ENCODE measurements around the gene CLDN14.

Gene CLDN14

GRCh38 chr21:36437745-36438128 is 42.2 kb downstream of the CLDN14 start:
- no peaks in the 10 kb centered on the region for H3K36me3 ChIP-seq (ENCODE audit: control insufficient read depth, insufficient read depth, low read length)

GRCh38 chr21:36436829-36437744 is 42.8 kb downstream of the CLDN14 start:
- Histone ChIP-seq H3K9ac (no peak overlapping the region), H3K4me2 (ENCODE audit: low read length) (no peak overlapping the region), H2AFZ (no peak overlapping the region), H3K36me3 (ENCODE audit: control insufficient read depth, insufficient read depth, low read length) (no peaks in the 10 kb centered on the region), H3K4me3 (ENCODE audit: low read depth, low read length) (no peak overlapping the region), H3K79me2 (no peaks in the 10 kb centered on the region), H3K9me3 (ENCODE audit: control insufficient read depth, low read length) (no peaks in the 10 kb centered on the region), H3K4me1 (no peaks in the 10 kb centered on the region), H3K27me3 (ENCODE audit: control insufficient read depth, insufficient read depth, low read length) (no peaks in the 10 kb centered on the region), H3K27ac (no peak overlapping the region)
- TF ChIP-seq CTCF (IDR thresholded peaks at IDR 0.05), result no peak

More at GRCh38 chr21:36437745-36438128, 42.2 kb downstream of the CLDN14 start:
- Histone ChIP-seq H3K9me3 (ENCODE audit: control insufficient read depth, low read length) (no peaks in the 10 kb centered on the region), H3K4me3 (ENCODE audit: low read depth, low read length) (no peak overlapping the region), H2AFZ (no peak overlapping the region), H3K4me1 (no peaks in the 10 kb centered on the region), H3K9ac (no peak overlapping the region), H3K27me3 (ENCODE audit: control insufficient read depth, insufficient read depth, low read length) (no peaks in the 10 kb centered on the region), H3K27ac (no peak overlapping the region), H3K4me2 (ENCODE audit: low read length) (no peak overlapping the region), H3K79me2 (no peaks in the 10 kb centered on the region)
- no peak for TF ChIP-seq CTCF (IDR thresholded peaks at IDR 0.05)

GRCh38 chr21:36434144-36434543 is 45.8 kb downstream of the CLDN14 start:
- TF ChIP-seq CTCF (IDR thresholded peaks at IDR 0.05), result no peak
- no peak overlapping the region for H3K4me3 ChIP-seq (ENCODE audit: low read depth, low read length)
- H3K9me3 ChIP-seq (ENCODE audit: control insufficient read depth, low read length), result no peaks in the 10 kb centered on the region
- H3K36me3 ChIP-seq (ENCODE audit: control insufficient read depth, insufficient read depth, low read length), result no peaks in the 10 kb centered on the region
- H3K27ac ChIP-seq, result no peak overlapping the region
- no peaks in the 10 kb centered on the region for H3K79me2 ChIP-seq
- no peaks in the 10 kb centered on the region for H3K27me3 ChIP-seq (ENCODE audit: control insufficient read depth, insufficient read depth, low read length)
- no peak overlapping the region for H2AFZ ChIP-seq
- H3K9ac ChIP-seq, result no peak overlapping the region
- no peak overlapping the region for H3K4me2 ChIP-seq (ENCODE audit: low read length)
- H3K4me1 ChIP-seq, result no peaks in the 10 kb centered on the region

GRCh38 chr21:36433059-36433709 is 46.7 kb downstream of the CLDN14 start:
- no peak overlapping the region for H3K9ac ChIP-seq
- no peak overlapping the region for H3K4me2 ChIP-seq (ENCODE audit: low read length)
- H3K4me1 ChIP-seq, result no peaks in the 10 kb centered on the region
- no peaks in the 10 kb centered on the region for H3K36me3 ChIP-seq (ENCODE audit: control insufficient read depth, insufficient read depth, low read length)
- no peaks in the 10 kb centered on the region for H3K27me3 ChIP-seq (ENCODE audit: control insufficient read depth, insufficient read depth, low read length)
- no peak for TF ChIP-seq CTCF (IDR thresholded peaks at IDR 0.05)
- no peaks in the 10 kb centered on the region for H3K9me3 ChIP-seq (ENCODE audit: control insufficient read depth, low read length)
- H3K79me2 ChIP-seq, result no peaks in the 10 kb centered on the region
- H2AFZ ChIP-seq, result no peak overlapping the region
- no peak overlapping the region for H3K27ac ChIP-seq
- no peak overlapping the region for H3K4me3 ChIP-seq (ENCODE audit: low read depth, low read length)
